ENCODE results near the gene CAMK2A. TPM values are rescaled to one million over a fixed set of nuclear protein-coding genes. Genes with fewer than 3 reads are reported as not detected.

The CAMK2A gene
- total and polyA plus RNA-seq, 4 donors = 0.31 to 2.7 (median 1.0) TPM

DNA sequence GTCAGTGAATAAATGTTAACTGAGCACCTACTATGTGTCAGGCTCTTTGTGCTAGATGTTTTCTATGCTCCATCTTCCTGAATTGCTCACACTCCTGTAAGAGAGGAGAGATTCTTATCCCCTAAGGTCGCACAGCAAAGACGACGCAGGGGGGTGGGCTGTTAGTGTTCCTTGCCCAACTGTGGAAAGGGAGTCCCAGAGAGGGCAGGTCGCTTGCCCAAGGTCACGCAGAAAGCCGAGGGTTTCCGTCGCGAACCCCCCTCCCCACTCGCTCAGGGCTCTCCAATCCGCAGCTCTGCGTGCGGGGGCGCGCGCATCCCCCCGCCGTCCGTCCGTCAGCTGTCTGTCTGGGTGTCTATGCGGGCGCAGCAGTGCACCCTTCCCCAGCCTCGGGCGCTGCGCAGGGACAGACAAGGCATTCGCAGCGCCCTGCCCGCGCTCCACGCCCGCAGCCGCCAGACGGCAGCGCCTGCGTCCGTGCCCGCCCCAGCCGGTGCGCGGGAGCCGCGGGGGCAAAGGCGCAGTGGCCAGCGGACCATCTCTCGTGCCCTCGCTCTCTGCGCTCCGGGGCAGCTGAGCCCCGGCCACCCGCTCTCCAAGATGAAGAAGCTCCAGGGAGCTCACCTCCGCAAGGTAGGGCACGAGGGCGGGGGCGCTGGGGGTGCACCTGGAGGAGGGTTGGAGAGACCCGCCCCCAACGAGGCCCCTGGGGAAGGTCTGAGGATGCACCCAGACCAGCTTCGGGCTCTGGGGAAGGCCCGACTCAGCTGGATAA, 99.7 kb downstream of the CAMK2A start, which contains the start of gene SLC6A7:
SLC6A7 (plus strand) TSS at position 335 of the 775 bp plus-strand sequence; CDS start at position 601, 266 bp downstream.
- H3K4me3 ChIP-seq = no peak within 1 kb of the TSS
- WGBS, 2 donors = 3 to 6% methylated on average over 57 to 58 of the region's 58 CpGs
- H3K27me3 ChIP-seq (ENCODE audit: control insufficient read depth in 3 of 3, insufficient read depth in 3 of 3, low read length in 2 of 3) = peaks cover 3 to 28% (median 13%) of the 10 kb centered on the region in 3 donors

GRCh38 chr5:150189326-150189725, 100.2 kb downstream of the CAMK2A start:
- TF ChIP-seq CTCF (IDR thresholded peaks at IDR 0.05; ENCODE audit: control extremely low read depth, extremely low read depth) = no peak
- H3K4me3 ChIP-seq = no peak overlapping the region
- H3K9ac ChIP-seq (ENCODE audit: insufficient read depth in 1 of 2, low read length in 2 of 2) = no peak overlapping the region
- DNase-seq (no peak), ATAC-seq (ENCODE audit: insufficient read depth, low FRiP score) (no peak)
- H3K4me1 ChIP-seq (ENCODE audit: control insufficient read depth in 5 of 5, insufficient read depth in 5 of 5, low read length in 5 of 5) = peaks cover 0 to 19% (median 6%) of the 10 kb centered on the region in 5 donors
- WGBS, 2 donors = 62 to 67% methylated on average over 3 of the region's 3 CpGs
- no peak overlapping the region for H3K27ac ChIP-seq (ENCODE audit: low read depth in 1 of 2, low read length in 1 of 2)
- H3K36me3 ChIP-seq (ENCODE audit: control insufficient read depth in 4 of 4, insufficient read depth in 4 of 4, low read length in 4 of 4) = no peaks in the 10 kb centered on the region
- H3K27me3 ChIP-seq (ENCODE audit: control insufficient read depth in 3 of 3, insufficient read depth in 3 of 3, low read length in 2 of 3) = peaks cover 3 to 28% (median 13%) of the 10 kb centered on the region in 3 donors
- H3K9me3 ChIP-seq (ENCODE audit: control insufficient read depth in 4 of 4, insufficient read depth in 3 of 4, low read length in 3 of 4) = peaks cover 0 to 2% (median 0%) of the 10 kb centered on the region in 4 donors

More for the DNA sequence above, 99.7 kb downstream of the CAMK2A start, which contains the start of gene SLC6A7:
- H3K4me1 ChIP-seq (ENCODE audit: control insufficient read depth in 5 of 5, insufficient read depth in 5 of 5, low read length in 5 of 5) = peaks cover 0 to 19% (median 6%) of the 10 kb centered on the region in 5 donors
- peaks cover 0 to 2% (median 0%) of the 10 kb centered on the region in 4 donors for H3K9me3 ChIP-seq (ENCODE audit: control insufficient read depth in 4 of 4, insufficient read depth in 3 of 4, low read length in 3 of 4)
- H3K9ac ChIP-seq (ENCODE audit: insufficient read depth in 1 of 2, low read length in 2 of 2) = no peak within 1 kb of the TSS
- no peak within 1 kb of the TSS for H3K27ac ChIP-seq (ENCODE audit: low read depth in 1 of 2, low read length in 1 of 2)
- no peak for ATAC-seq (ENCODE audit: insufficient read depth, low FRiP score)
- no peak for TF ChIP-seq CTCF (IDR thresholded peaks at IDR 0.05; ENCODE audit: control extremely low read depth, extremely low read depth)
- H3K36me3 ChIP-seq (ENCODE audit: control insufficient read depth in 4 of 4, insufficient read depth in 4 of 4, low read length in 4 of 4) = no peaks in the 10 kb centered on the region
- DNase-seq = no peak

- Histone ChIP-seq H3K4me1 (ENCODE audit: control insufficient read depth in 5 of 5, insufficient read depth in 5 of 5, low read length in 5 of 5) (peaks cover 0 to 19% (median 6%) of the 10 kb centered on the region in 5 donors), H3K9ac (ENCODE audit: insufficient read depth in 1 of 2, low read length in 2 of 2) (no peak overlapping the region), H3K9me3 (ENCODE audit: control insufficient read depth in 4 of 4, insufficient read depth in 3 of 4, low read length in 3 of 4) (peaks cover 0 to 2% (median 0%) of the 10 kb centered on the region in 4 donors), H3K4me3 (no peak overlapping the region), H3K27me3 (ENCODE audit: control insufficient read depth in 3 of 3, insufficient read depth in 3 of 3, low read length in 2 of 3) (peaks cover 3 to 28% (median 13%) of the 10 kb centered on the region in 3 donors), H3K36me3 (ENCODE audit: control insufficient read depth in 4 of 4, insufficient read depth in 4 of 4, low read length in 4 of 4) (no peaks in the 10 kb centered on the region), H3K27ac (ENCODE audit: low read depth in 1 of 2, low read length in 1 of 2) (no peak overlapping the region)
- no peak for ATAC-seq (ENCODE audit: insufficient read depth, low FRiP score)
- no peak for TF ChIP-seq CTCF (IDR thresholded peaks at IDR 0.05; ENCODE audit: control extremely low read depth, extremely low read depth)
- DNase-seq = no peak
- 58 to 60% methylated on average over 3 of the region's 3 CpGs for WGBS, 2 donors
Measured at GRCh38 chr5:150188146-150188842, 101.3 kb downstream of the CAMK2A start.
